CD4-positive, alpha-beta T cell treated with Interferon gamma for 1 hour (primary cell): Measurements from ENCODE around the gene PROSER2.

Experiments
- DNase-seq: peaks from one replicate; pipeline ENCODE4 v3.0.0-alpha.2; 2020

PROSER2 gene

DNA sequence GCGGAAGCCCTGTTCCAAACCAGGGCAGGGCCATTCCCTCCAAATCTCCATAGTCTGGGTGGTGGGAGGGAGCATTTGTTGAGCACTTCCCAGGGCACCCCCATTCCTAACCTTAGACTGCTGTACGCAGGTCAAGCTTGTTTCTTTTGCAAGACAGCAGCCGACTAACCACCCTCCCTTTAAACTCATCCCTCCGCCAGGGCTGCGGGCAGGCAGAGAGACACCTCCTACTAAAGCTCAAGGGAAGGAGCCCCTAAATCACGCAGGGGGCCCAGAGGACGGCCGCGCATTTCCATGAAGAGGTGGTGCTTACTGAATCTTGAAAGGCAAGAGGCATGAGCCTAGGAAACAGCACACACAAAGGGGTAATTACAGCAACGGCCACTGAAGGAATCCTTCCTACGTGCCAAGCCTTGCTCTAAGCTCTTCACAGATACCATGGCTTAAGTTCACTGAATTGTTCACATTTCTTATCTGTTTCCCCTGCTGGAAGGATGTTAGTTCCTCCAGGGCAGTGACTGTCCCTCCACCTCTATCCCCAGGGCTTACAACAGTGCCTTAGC is 90.0 kb downstream of the PROSER2 start:
- no peak for DNase-seq

DNA sequence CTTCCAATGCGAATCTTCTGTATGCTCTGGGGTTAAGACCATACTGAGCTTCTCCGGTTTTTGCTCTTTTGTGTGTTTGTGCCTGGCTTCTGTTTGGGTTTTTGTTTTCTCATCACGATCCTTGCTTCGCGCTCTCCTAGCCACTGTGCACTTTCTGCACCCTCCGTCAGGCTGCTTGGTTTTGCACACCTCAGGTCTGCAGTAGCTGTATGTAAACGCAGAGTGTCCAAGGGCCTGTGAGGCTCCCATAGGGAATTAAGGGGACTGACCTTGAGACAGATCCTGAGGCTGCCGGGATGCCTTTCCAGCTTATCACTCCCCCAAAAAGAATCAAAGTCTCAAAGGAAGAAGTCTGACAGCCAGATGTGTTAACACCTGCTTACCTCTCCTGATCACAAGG is 95.2 kb downstream of the PROSER2 start:
- DNase-seq, result no peak

DNA sequence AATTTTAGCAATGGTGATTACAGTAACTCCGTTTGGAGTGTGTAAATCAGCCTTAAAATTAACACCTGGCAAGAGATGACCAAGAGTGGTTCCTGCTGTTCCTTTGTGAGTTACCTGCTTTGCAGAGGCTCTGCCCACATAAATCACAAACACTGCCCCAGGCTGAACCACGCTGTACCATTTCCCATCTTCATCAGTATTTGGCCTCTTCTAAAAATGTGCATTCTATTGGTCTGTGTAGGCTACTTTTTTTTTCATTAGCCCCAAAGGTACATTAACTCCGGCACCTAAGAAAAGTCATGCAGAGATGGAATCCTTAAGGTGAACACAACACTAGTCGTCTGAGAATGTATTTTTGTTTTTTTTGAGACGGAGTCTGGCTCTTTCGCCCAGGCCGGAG is 96.1 kb downstream of the PROSER2 start:
- no peak for DNase-seq
